BE2C (cell line): ENCODE data around the gene CHD1.

Experiments
- DNase-seq: peaks from one replicate; pipeline ENCODE4 v3.0.0-alpha.2; 2020
- H3K27me3 ChIP-seq: fragments of 250-450 bp; sonication (Bioruptor Pico); 2 replicates; pipeline ENCODE4 v1.5.1; 2020; ENCODE audit warnings: mild to moderate bottlenecking
- H3K36me3 ChIP-seq: fragments of 250-450 bp; sonication (Bioruptor Pico); 2 replicates; pipeline ENCODE4 v1.5.1; 2020; ENCODE audit warnings: mild to moderate bottlenecking
- H3K4me1 ChIP-seq: fragments of 250-450 bp; sonication (Bioruptor Pico); 2 replicates; pipeline ENCODE4 v1.5.1; 2020
- H3K4me3 ChIP-seq: 2 replicates; pipeline ENCODE4 v1.5.1; 2011; ENCODE audit warnings: low read depth, low read length
- H3K9me3 ChIP-seq: fragments of 250-450 bp; sonication (Bioruptor Pico); 2 replicates; pipeline ENCODE4 v1.5.1; 2020
- CTCF ChIP-seq: IDR thresholded peaks from 2 replicates; pipeline ENCODE4 v1.5.1; 2012; ENCODE audit warnings: mild to moderate bottlenecking, low read depth, low read length

The CHD1 gene

GRCh38 chr5:98940581-98940980, 11.8 kb upstream of the CHD1 start:
- Histone ChIP-seq H3K9me3 (no peaks in the 10 kb centered on the region), H3K4me1 (peaks cover 1% of the 10 kb centered on the region; the same call in 1 of the 2 replicates), H3K36me3 (no peaks in the 10 kb centered on the region), H3K4me3 (no peak overlapping the region), H3K27me3 (no peaks in the 10 kb centered on the region)
- DNase-seq = no peak
- no peak for TF ChIP-seq CTCF

- Histone ChIP-seq H3K36me3 (no peaks in the 10 kb centered on the region), H3K9me3 (no peaks in the 10 kb centered on the region), H3K4me3 (no peak overlapping the region), H3K4me1 (no peaks in the 10 kb centered on the region), H3K27me3 (no peaks in the 10 kb centered on the region)
- DNase-seq = no peak
- TF ChIP-seq CTCF = no peak
These were observed 9.7 kb upstream of the CHD1 start for GRCh38 chr5:98938464-98938863.

- Histone ChIP-seq H3K4me1 (no peaks in the 10 kb centered on the region), H3K36me3 (no peaks in the 10 kb centered on the region), H3K4me3 (no peak overlapping the region), H3K27me3 (no peaks in the 10 kb centered on the region), H3K9me3 (no peaks in the 10 kb centered on the region)
- DNase-seq = no peak
- no peak for TF ChIP-seq CTCF
These were observed 8.3 kb upstream of the CHD1 start for GRCh38 chr5:98936948-98937715.

- H3K9me3 ChIP-seq = no peaks in the 10 kb centered on the region
- H3K36me3 ChIP-seq = no peaks in the 10 kb centered on the region; the same call in 1 of the 2 replicates
- H3K4me1 ChIP-seq = no peaks in the 10 kb centered on the region
- no peak for DNase-seq
- H3K4me3 ChIP-seq = no peak overlapping the region
- no peaks in the 10 kb centered on the region for H3K27me3 ChIP-seq
- no peak for TF ChIP-seq CTCF
These were observed 6.4 kb upstream of the CHD1 start for GRCh38 chr5:98935206-98935605.

- H3K4me1 ChIP-seq = no peaks in the 10 kb centered on the region
- H3K36me3 ChIP-seq = no peaks in the 10 kb centered on the region; the same call in 1 of the 2 replicates
- no peaks in the 10 kb centered on the region for H3K27me3 ChIP-seq
- no peak for TF ChIP-seq CTCF
- DNase-seq = no peak
- no peaks in the 10 kb centered on the region for H3K9me3 ChIP-seq
- no peak overlapping the region for H3K4me3 ChIP-seq
These were observed 5.7 kb upstream of the CHD1 start for GRCh38 chr5:98934546-98934945.

- no peak for DNase-seq
- Histone ChIP-seq H3K9me3 (no peaks in the 10 kb centered on the region), H3K4me1 (no peaks in the 10 kb centered on the region), H3K36me3 (no peaks in the 10 kb centered on the region; the same call in 1 of the 2 replicates), H3K4me3 (no peak overlapping the region), H3K27me3 (no peaks in the 10 kb centered on the region)
- TF ChIP-seq CTCF = no peak
These were observed 4.8 kb upstream of the CHD1 start for GRCh38 chr5:98933445-98934072.
